CD14-positive monocyte (primary cell): ENCODE data around the gene OR2W1. TPM values are rescaled to one million over a fixed set of nuclear protein-coding genes. Genes with fewer than 3 reads are reported as not detected.
A peak's percentile ranks its signal among the peaks of the same experiment; 100 is the strongest.

Experiments used
- DNase-seq, 3 donors: peaks; one replicate each; pipeline ENCODE4 v3.0.0-alpha.2; 2011 to 2022
- H2AFZ ChIP-seq: 2 replicates; pipeline ENCODE4 v1.6.0; 2012; ENCODE audit warnings: mild to moderate bottlenecking, low read depth, low read length, inconsistent platforms; ENCODE audit not compliant: insufficient read depth, poor library complexity, severe bottlenecking
- H3K27ac ChIP-seq, 2 donors: 1 replicate in 1 of 2; 2 replicates in 1 of 2; pipeline ENCODE4 v1.5.1; 2012 to 2013; ENCODE audit warnings: low read length in 2 of 2, control low read depth in 1 of 2, inconsistent platforms in 1 of 2, low read depth in 1 of 2, mild to moderate bottlenecking in 1 of 2
- H3K27me3 ChIP-seq, 2 donors: one replicate each; pipeline versions ENCODE4 v1.6.0 to v1.6.1; 2011 to 2013; ENCODE audit warnings: low read length in 2 of 2; ENCODE audit not compliant: control insufficient read depth in 2 of 2, insufficient read depth in 2 of 2
- H3K36me3 ChIP-seq, 2 donors: replicated peaks in 1 of 2; 1 replicate in 1 of 2; 2 replicates in 1 of 2; pipeline versions ENCODE4 v1.5.1 to v1.6.1; 2012 to 2013; ENCODE audit warnings: low read length in 2 of 2, control low read depth in 1 of 2, inconsistent platforms in 1 of 2, mild to moderate bottlenecking in 1 of 2; ENCODE audit not compliant: insufficient read depth in 2 of 2, control insufficient read depth in 1 of 2
- H3K4me1 ChIP-seq, 2 donors: 1 replicate in 1 of 2; 2 replicates in 1 of 2; pipeline versions ENCODE4 v1.5.1 to v1.6.1; 2012 to 2013; ENCODE audit warnings: low read length in 2 of 2, control low read depth in 1 of 2, inconsistent platforms in 1 of 2, mild to moderate bottlenecking in 1 of 2, moderate library complexity in 1 of 2; ENCODE audit not compliant: insufficient read depth in 2 of 2, control insufficient read depth in 1 of 2
- H3K4me2 ChIP-seq: replicated peaks from 2 replicates; pipeline ENCODE3; 2012; ENCODE audit warnings: low read length, moderate library complexity, mild to moderate bottlenecking; ENCODE audit not compliant: poor library complexity, severe bottlenecking; ENCODE audit errors: extremely low read depth
- H3K4me3 ChIP-seq, 3 experiments: fragments of 200-600 bp in 1 of 3; sonication (generic) in 1 of 3; replicated peaks in 1 of 3; 1 replicate in 2 of 3; 2 replicates in 1 of 3; pipeline ENCODE4 v1.5.1; 2011 to 2013; ENCODE audit warnings: low read length in 3 of 3, mild to moderate bottlenecking in 3 of 3, control low read depth in 2 of 3, low read depth in 2 of 3, inconsistent platforms in 1 of 3, moderate library complexity in 1 of 3
- H3K79me2 ChIP-seq: 2 replicates; pipeline ENCODE4 v1.6.0; 2012; ENCODE audit warnings: mild to moderate bottlenecking, control low read depth, inconsistent platforms, low read length, moderate library complexity; ENCODE audit not compliant: insufficient read depth
- H3K9ac ChIP-seq: 2 replicates; pipeline ENCODE4 v1.6.0; 2017; ENCODE audit warnings: low read length, mild to moderate bottlenecking; ENCODE audit not compliant: insufficient read depth, poor library complexity, severe bottlenecking
- H3K9me3 ChIP-seq, 2 donors: replicated peaks in 1 of 2; 1 replicate in 1 of 2; 2 replicates in 1 of 2; pipeline versions ENCODE4 v1.5.1 to v1.6.1; 2012 to 2013; ENCODE audit warnings: low read length in 2 of 2, control low read depth in 1 of 2; ENCODE audit not compliant: control insufficient read depth in 1 of 2, insufficient read depth in 1 of 2
- H4K20me1 ChIP-seq: 2 replicates; pipeline ENCODE4 v1.6.0; 2012; ENCODE audit warnings: mild to moderate bottlenecking, low read length, control low read depth, moderate library complexity; ENCODE audit not compliant: insufficient read depth
- H3K27ac Mint-ChIP-seq, 7 donors: one replicate each; pipeline ENCODE4 v1.8.0; 2020; ENCODE audit warnings: mild to moderate bottlenecking in 7 of 7, mixed read lengths in 7 of 7, moderate library complexity in 6 of 7, inconsistent platforms in 2 of 7
- H3K27me3 Mint-ChIP-seq, 3 donors: one replicate each; pipeline ENCODE4 v1.8.0; 2021 to 2022; ENCODE audit warnings: low read depth in 3 of 3, mild to moderate bottlenecking in 3 of 3, mixed read lengths in 3 of 3, moderate library complexity in 3 of 3, inconsistent platforms in 1 of 3
- H3K36me3 Mint-ChIP-seq, 2 donors: one replicate each; pipeline ENCODE4 v1.8.0; 2020; ENCODE audit warnings: mixed read lengths in 2 of 2, inconsistent platforms in 1 of 2, mild to moderate bottlenecking in 1 of 2
- H3K4me1 Mint-ChIP-seq: one replicate; pipeline ENCODE4 v1.8.0; 2020; ENCODE audit warnings: mild to moderate bottlenecking, mixed read lengths
- H3K4me3 Mint-ChIP-seq, 2 donors: one replicate each; pipeline ENCODE4 v1.8.0; 2020; ENCODE audit warnings: mild to moderate bottlenecking in 2 of 2, mixed read lengths in 2 of 2, moderate library complexity in 1 of 2
- H3K9me3 Mint-ChIP-seq, 7 donors: one replicate each; pipeline ENCODE4 v1.8.0; 2020 to 2022; ENCODE audit warnings: mixed read lengths in 7 of 7, mild to moderate bottlenecking in 6 of 7, moderate library complexity in 6 of 7, inconsistent platforms in 2 of 7
- CTCF ChIP-seq: fragments of 200-600 bp; IDR thresholded peaks from one replicate; pipeline ENCODE4 v1.8.0; 2022; ENCODE audit warnings: antibody characterized with exemption, mild to moderate bottlenecking
- WGBS: methylation state at CpG from one replicate; pipeline ENCODE4 v1.1.5; 2013; ENCODE audit warnings: missing lambda C conversion rate; ENCODE audit not compliant: insufficient coverage; 5-methylcytosine and 5-hydroxymethylcytosine counted together
- intact Hi-C, 2 donors: fragments of 100-400 bp; cut with micrococcal nuclease; formaldehyde crosslinking; loops; one replicate each; pipeline versions ENCODE4 v1.15.0 to v1.15.1; 2023
- polyA plus RNA-seq, 3 donors: library from polyadenylated mRNA; depleted of rRNA in 1 of 3; unstranded in 2 of 3; stranded (reverse) in 1 of 3; fragments of 300-500 nt in 2 of 3; fragments of >200 nt in 1 of 3; fragmentation: Illumina TruSeq in 2 of 3; gene quantifications; 1 replicate in 2 of 3; 2 replicates in 1 of 3; pipeline ENCODE4 v1.2.3, GENCODE V29; 2012 to 2021

The OR2W1 gene
- polyA plus RNA-seq, 3 donors, result not detected

GRCh38 chr6:29035951-29036350, 9.0 kb downstream of the OR2W1 start:
- peaks cover 3 to 10% (median 7%) of the 10 kb centered on the region in 3 donors for H3K27me3 Mint-ChIP-seq

GRCh38 chr6:29028821-29029220, 16.2 kb downstream of the OR2W1 start:
- Histone ChIP-seq H2AFZ (no peak overlapping the region), H3K9me3 (no peaks in the 10 kb centered on the region), H4K20me1 (no peaks in the 10 kb centered on the region), H3K4me2 (no peak overlapping the region), H3K9ac (no peak overlapping the region), H3K36me3 (no peaks in the 10 kb centered on the region), H3K4me1 (no peaks in the 10 kb centered on the region), H3K27me3 (peaks cover 4 to 28% of the 10 kb centered on the region in 2 donors), H3K27ac (no peak overlapping the region), H3K79me2 (no peaks in the 10 kb centered on the region), H3K4me3 (no peak overlapping the region)
- Mint-ChIP-seq H3K9me3 (peaks cover 0 to 2% (median 0%) of the 10 kb centered on the region in 7 donors), H3K27ac (no peak overlapping the region), H3K4me3 (peak overlapping the region in 1 of 2 donors; percentile 21), H3K36me3 (no peaks in the 10 kb centered on the region), H3K4me1 (no peaks in the 10 kb centered on the region), H3K27me3 (peaks cover 9 to 22% (median 19%) of the 10 kb centered on the region in 3 donors)
- DNase-seq, result no peak
- 98% methylated on average over 10 of the region's 13 CpGs for WGBS
- intact Hi-C loops, result no loop called here
- TF ChIP-seq CTCF, result no peak

More at GRCh38 chr6:29035951-29036350, 9.0 kb downstream of the OR2W1 start:
- no peak overlapping the region for H3K4me2 ChIP-seq
- no peak overlapping the region for H3K9ac ChIP-seq
- H3K27ac ChIP-seq, result no peak overlapping the region
- no peak overlapping the region for H3K4me3 Mint-ChIP-seq
- H3K4me3 ChIP-seq, result no peak overlapping the region
- intact Hi-C loops, result no loop called here
- no peaks in the 10 kb centered on the region for H3K36me3 ChIP-seq
- no peaks in the 10 kb centered on the region for H3K79me2 ChIP-seq
- no peak for DNase-seq
- peaks cover 6 to 8% of the 10 kb centered on the region in 2 donors for H3K9me3 ChIP-seq
- peaks cover 0 to 5% of the 10 kb centered on the region in 2 donors for H3K27me3 ChIP-seq
- 97% methylated on average over 11 of the region's 24 CpGs for WGBS
- H2AFZ ChIP-seq, result no peak overlapping the region
- H3K36me3 Mint-ChIP-seq, result no peaks in the 10 kb centered on the region
- H3K27ac Mint-ChIP-seq, result no peak overlapping the region
- H4K20me1 ChIP-seq, result no peaks in the 10 kb centered on the region
- H3K4me1 Mint-ChIP-seq, result no peaks in the 10 kb centered on the region
- no peak for TF ChIP-seq CTCF
- no peaks in the 10 kb centered on the region for H3K4me1 ChIP-seq
- H3K9me3 Mint-ChIP-seq, result peaks cover 3 to 17% (median 8%) of the 10 kb centered on the region in 7 donors
